Stimulated activated CD8-positive, alpha-beta memory T cell treated with anti-CD3 and anti-CD28 coated beads, Interleukin-7, amount 100 ng/mL, for 4 hours (primary cell): ENCODE results near the gene ALOXE3.
A peak's percentile ranks its signal among the peaks of the same experiment; 100 is the strongest.
"Not testable (repeated sequence)": the region's sequence is repeated elsewhere in the genome, so short reads cannot be mapped to it uniquely, and the experiment has no call there.

Experiments
- DNase-seq, 2 donors: peaks; one replicate each; pipeline ENCODE4 v3.0.0-alpha.2; 2020; ENCODE audit warnings: low read depth in 2 of 2

Gene ALOXE3

DNA sequence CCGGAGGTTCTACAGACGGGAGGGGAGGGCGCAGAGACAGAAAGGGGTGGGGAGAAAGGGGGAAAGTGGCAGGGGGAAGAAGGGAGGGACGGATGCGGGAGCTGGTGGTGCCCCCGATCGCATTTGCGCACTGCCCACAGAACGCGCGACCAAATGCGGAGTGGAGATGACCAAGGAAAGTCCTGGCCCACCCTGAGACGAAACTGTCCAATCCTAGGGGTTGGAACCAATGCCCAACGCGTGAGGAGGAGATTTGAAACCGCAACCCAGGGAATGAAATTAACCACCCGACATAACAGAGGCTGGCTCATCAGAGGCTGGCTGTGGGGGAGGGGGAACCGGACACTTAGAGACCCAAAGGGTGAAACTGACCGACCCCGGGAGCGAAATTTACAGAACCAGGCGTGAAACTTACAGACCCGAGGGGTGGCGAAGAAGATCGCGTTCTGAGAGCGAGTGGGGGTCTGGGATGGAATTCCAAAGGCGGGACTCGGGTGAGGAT, 4.2 kb upstream of the ALOXE3 start:
- DNase-seq = no peak

GRCh38 chr17:8121681-8122421, 3.5 kb upstream of the ALOXE3 start:
- no peak for DNase-seq

DNA sequence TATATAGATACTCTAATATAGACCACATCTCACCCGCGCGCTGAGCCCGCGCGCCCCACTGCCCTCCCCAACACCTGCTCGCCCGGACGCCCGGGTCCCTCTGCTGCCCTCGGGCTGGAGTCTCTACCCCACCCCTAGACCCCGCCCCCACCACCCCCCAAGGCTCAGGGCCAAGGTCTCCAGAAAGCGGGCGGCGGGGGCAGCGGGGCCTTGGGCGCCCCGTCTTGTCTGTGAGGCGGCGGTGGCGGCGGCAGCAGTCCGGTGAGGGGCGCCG, 3.0 kb upstream of the ALOXE3 start:
- no peak for DNase-seq

GRCh38 chr17:8120520-8121406, 2.4 kb upstream of the ALOXE3 start:
- peak in 1 of 2 donors; percentile 43 for DNase-seq

DNA sequence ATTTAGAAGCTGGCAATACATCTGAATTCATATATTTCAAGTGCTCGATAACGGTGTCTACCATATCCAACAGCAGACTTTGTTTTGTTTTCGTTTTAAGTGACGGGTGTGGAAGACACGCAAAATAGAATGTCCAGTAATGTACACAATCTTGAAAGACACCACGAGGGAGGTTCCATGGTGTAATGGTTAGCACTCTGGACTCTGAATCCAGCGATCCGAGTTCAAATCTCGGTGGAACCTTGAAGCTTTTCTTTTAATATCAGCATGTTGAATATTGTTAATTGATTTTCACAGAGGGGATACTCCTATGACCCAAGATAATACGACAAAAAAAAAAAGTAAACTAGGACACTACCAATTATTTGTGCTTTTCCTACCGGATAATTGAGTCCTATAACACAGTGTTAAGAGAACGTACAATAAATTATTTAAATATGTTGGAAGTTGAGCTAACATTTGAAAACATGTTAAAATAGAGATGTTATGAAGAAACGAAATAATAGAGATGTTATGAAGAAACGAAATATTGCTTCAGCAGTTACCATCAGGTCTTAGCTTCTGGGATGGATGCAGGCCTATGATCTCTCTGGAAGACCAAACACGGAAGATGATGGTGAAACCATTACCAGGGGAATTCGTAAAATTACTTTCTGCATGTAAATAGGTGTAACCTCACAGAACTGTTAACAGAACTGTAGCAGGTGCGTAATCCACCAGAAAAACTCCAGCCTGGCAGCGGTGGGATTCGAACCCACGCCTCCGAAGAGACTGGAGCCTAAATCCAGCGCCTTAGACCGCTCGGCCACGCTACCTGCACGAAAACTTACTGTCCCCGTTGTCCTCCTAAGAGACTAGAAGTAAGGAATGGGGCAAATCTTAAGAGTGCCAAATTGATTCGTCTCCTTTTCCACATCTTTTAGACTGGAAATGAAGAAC, 1.5 kb upstream of the ALOXE3 start:
- peak; percentile 65 to 80 for DNase-seq

- DNase-seq = peak; percentile 76 to 77
Measured at GRCh38 chr17:8118769-8119580, 661 bp upstream of the ALOXE3 start.

DNA sequence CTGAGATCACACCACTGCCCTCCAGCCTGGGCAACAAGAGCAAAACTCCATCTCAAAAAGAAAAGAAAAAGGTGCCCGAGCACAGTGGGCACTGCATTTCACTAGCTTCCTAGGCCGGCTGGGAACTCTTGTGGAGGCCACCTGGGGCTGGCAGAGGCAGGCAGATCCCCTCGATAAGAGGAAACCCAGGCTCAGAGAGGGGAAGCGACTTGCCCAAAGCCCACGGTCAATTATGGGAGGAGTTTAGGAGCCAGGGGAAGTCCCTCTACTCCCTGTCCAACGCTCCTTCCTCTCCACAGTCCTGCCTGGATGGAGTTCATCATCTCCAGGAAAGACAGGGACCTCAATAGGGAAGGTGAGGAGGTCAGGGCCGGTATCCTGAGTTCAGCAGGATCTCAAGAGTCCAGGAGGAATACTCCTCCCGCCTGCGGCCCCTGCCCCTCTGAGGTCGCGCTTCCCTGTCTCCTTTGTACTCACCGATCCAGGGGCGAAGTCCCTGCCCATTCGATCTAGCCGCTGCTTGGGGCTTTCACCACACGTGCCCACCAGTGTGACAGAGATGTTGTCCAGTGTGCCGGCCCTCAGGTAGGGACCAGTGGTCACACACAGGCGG, 841 bp downstream of the ALOXE3 start:
- no peak for DNase-seq

DNA sequence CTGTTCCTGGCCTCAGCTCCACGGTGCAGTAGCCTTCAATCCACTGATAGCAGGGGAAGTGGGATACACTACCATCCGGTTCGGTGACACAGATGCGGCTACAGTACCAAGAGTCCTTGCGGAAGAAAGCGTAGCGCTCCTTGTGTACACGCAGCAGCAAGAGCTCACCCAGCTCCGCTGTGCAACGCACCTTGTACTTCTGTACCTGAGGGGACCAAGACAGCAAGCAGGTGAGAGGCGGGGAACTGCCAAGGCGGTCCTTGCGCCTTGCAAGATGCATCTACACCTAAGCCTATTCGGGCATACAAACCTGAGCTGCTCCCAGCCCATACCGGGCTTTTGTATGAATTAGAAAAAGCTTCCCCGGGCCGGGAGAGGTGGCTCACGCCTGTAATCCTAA, 1.5 kb downstream of the ALOXE3 start:
- DNase-seq = no peak

GRCh38 chr17:8110907-8111306, 7.4 kb downstream of the ALOXE3 start:
- DNase-seq = no peak

- DNase-seq = no peak
Measured at GRCh38 chr17:8110456-8110804, 7.9 kb downstream of the ALOXE3 start.

DNA sequence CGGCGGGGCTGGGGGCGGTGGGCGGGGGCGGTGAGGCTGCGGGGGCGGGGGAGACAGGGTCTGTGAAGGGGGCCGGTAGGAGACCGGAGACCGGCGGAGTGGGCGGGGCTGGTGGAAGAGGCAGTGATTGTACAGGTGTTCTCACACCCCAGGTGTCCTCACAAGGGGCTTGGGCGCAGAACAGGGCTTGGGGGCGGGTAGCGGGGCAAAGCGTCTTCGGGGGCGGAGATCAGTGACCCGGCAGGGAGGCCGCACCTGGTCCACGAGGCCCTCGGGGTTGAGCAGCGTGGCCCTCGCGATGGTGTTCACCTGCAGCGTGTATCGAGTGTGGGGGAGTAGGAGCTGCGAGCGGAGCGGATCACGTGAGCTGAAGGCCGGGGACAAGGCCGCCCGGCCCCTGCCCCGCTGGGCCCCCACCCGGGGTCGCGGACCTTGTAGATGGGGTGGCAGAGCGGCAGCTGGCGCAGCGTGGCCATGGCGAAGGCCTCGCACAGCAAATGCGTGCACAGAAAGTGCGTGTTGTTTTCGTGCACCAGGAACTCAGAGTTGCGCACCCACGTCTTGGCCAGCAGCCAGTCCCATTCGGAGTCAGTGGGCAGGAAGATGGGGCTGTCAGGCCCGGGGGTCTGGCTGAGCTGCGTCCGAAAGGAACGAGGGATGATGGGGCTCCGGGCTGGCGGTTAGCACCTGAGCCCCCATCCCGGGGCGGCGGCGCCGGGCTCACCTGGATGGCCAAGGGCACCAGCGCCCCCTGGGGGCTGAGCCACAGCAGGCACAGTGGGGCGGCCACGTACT, 8.5 kb downstream of the ALOXE3 start:
- DNase-seq = peak; percentile 53 to 72

DNA sequence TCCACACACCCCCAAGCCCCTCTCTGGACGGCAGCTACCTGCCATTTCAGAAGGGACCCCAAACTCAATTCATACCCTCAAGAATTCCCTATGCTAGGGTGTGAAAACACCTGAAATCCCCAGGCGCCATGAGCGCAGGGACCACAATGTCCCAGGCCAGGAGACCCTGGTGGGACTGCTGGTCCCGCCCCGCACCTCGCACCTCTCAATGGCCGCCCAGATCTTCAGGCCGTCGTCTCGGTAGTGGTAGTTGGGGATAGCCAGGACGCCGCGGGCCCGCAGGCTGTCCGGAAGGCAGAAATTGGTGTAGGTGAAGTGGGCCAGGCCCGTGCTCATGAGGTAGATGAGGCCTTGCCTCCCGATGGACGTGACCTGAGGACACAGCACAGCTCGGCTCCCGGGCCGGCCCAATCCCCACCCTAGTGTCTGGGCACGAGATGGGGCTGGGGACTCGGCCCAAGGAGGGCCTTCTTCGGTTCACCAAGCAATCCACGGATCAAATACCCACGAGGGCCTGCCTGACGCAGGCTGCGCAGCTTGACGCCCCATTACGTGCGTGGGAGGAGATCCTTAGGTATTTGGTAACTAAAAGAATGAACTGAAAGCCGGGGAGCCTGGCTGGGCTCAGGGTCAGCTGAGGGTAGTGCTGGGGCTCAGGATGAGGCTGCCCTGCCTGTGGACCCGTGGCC, 9.2 kb downstream of the ALOXE3 start:
- DNase-seq = no peak

DNA sequence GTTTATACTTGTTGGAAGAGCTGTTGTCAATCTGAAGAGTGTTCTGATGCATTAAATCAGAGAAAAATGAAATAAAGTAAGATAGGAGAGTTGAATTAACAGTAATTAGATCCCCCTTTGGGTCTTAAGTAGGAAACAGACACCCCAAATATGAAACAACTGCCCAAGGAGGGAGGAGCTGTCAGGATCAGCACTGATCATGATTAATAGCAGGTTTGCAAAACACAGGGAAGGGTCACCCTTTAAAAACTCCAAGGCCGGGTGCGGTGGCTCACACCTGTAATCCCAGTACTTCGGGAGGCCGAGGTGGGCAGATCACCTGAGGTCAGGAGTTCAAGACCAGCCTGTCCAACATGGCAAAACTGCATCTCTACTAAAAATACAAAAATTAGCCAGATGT, 11.3 kb downstream of the ALOXE3 start:
- DNase-seq = not testable (repeated sequence)

DNA sequence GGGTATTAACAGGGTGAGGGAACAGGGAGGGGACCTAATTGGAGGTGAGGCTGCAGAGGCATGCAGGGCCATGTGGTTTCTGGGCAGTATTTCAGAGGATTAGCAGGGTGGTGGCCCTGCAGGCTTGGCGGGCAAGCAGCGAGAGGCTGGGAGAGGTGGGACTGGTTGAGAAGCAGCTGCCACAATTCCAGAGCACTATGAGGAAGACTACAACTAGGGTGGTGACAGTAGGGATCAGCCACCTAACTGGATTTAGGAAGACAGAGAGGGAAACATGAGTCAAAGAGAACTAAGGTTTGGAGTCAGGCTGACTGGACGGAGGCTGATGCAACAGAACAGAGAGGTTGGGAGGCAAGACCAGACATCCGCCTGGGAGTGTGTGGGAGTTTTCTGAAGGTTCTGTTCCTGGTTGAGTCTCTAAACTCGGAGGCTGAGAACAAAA, 12.3 kb downstream of the ALOXE3 start:
- no peak for DNase-seq

GRCh38 chr17:8104911-8105310, 13.4 kb downstream of the ALOXE3 start:
- DNase-seq = no peak

- no peak for DNase-seq
Measured at GRCh38 chr17:8103549-8103948, 14.8 kb downstream of the ALOXE3 start.

GRCh38 chr17:8101721-8102120, 16.6 kb downstream of the ALOXE3 start:
- no peak for DNase-seq

DNA sequence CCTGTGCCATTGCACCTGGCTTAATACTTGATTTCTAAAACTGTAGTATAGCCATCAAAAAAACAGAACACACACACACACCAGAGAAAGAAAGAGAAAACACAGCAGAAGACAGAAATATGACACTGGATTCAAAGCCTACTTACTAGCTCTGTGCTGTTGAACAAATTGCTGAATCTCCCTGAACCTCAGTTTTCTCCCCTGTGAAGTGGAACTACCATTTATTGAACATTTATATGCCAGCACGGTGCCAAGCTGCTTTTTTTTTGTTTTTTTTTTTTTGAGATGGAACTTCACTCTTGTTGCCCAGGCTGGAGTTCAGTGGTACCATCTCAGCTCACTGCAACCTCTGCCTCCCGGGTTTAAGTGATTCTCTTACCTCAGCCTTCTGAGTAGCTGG, 17.6 kb downstream of the ALOXE3 start:
- DNase-seq = no peak

DNA sequence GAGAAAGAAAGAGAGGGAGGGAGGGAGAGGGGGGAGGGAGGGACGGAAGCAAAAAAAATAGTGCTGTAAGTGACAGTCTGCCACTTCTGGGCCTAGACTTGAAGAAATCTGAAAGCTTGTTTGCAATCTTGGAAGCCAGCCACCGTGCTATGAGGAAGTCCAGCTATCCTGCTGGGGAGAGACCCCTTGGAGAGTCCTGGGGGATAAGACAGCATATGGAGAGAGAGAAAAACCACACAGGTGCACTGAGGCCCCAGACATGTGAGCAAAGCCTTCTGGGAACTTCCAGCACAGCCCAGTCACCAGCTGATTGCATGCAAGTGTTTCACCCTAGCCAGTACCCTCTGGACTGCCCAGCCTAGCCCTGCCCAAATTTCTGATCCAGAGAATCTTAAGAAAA, 18.2 kb downstream of the ALOXE3 start:
- no peak for DNase-seq
